ENCODE results near the gene ALDH7A1.
"Not testable (repeated sequence)": the region's sequence is repeated elsewhere in the genome, so short reads cannot be mapped to it uniquely, and the experiment has no call there.

ALDH7A1 gene

DNA sequence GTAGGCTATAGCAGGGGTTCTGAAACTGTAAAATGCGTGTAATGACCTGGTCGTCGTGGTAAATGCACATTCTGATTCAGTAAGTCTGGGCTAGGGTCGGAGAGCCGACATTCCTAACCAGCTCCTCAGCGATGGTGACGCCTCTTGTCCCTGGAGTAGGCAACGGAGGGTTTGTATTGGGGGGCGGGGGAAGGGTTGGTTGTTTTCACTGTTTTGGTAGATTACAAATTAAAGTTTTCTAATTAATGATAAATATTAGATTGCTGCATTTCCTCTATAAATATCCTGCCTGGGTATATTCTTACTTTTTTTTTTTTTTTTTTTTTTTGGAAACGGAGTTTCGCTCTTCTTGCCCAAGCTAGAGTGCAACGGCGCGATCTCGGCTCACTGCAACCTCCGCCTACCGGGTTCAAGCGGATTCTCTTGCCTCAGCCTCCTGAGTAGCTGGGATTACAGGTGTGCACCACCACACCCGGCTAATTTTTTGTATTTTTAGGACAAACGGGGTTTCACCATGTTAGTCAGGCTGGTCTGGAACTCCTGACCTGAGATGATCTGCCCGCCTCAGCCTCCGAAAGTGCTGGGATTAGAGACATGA is 566 bp upstream of the ALDH7A1 start:
- DNase-seq (ENCODE audit: low spot score) = no peak

DNA sequence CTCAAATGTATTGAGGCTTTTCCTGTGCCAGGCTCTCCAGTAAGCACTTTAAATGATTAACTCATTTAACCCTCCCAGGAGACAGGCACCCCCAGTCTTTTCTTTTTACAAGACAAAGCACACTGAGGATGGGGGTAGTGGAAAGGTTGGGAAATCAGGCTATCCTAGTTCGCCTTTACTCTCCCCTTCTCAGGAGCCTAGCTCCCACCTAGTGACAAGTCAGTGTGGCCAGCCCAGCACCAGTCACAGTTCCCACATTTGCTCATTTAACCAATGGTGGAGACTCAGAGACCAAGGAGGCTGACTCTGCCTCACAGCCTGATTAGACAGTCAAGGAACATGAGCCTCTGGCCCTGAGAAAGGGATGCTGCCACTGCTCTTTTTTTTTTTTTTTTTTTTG is 3.5 kb downstream of the ALDH7A1 start:
- DNase-seq (ENCODE audit: low spot score) = no peak

DNA sequence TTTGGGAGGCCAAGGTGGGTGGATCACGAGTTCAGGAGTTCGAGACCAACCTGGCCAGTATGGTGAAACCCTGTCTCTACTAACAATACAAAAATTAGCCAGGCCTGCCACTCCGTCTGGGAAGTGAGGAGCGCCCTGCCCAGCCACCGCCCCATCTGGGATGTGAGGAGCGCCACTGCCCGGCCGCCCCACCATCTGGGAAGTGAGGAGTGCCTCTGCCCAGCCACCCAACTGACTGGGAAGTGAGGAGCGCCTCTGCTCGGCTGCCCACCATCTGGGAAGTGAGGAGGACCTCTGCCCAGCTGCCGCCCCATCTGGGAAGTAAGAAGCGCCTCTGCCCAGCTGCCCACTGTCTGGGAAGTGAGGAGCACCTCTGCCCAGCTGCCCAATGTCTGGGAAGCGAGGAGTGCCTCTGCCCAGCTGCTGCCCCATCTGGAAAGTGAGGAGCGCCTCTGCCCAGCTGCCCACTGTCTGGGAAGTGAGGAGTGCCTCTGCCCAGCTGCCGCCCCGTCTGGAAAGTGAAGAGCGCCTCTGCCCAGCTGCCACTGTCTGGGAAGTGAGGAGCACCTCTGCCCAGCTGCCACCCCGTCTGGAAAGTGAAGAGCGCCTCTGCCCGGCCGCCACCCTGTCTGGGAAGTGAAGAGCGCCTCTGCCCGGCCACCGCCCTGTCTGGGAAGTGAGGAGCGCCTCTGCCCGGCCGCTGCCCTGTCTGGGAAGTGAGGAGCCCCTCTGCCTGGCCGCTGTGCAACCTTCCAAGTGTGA is 5.3 kb downstream of the ALDH7A1 start:
- DNase-seq (ENCODE audit: low spot score) = no peak

DNA sequence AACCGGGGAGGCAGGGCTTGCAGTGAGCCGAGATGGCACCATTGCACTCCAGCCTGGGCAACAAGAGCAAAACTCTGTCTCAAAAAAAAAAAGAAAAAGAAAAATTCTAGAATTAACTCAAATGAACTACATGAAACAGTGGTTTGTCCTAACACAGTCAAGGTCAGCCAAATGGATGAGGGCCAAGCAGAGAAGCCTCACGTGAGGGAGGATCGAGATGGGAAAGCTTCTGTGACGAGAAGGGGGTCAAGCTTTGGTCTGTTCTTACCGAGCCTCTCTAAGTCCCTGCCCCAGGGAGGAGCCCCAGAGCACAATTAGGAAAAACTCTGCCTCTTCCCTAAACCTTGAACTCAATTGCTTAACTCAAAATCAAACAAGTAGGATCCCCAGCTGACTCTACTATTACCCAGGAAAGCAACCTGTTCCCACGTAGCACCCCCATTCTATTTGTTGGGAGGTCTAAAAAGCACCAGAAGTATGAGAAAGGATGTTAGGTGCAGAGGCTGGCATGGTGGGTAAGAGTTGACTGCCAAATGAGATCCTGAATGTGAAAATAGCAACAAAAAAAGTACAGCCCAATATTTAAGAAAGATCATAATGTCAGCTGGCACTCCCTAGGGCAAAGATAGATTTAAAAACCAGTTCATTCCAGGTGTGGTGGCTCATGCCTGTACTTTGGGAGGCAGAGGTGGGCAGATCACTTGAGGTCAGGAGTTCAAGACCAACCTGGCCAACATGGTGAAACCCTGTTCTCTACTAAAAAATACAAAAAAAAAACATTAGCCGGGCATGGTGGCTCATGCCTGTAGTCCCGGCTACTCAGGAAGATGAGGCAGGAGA is 7.2 kb downstream of the ALDH7A1 start:
- no peak for DNase-seq (ENCODE audit: low spot score)

DNA sequence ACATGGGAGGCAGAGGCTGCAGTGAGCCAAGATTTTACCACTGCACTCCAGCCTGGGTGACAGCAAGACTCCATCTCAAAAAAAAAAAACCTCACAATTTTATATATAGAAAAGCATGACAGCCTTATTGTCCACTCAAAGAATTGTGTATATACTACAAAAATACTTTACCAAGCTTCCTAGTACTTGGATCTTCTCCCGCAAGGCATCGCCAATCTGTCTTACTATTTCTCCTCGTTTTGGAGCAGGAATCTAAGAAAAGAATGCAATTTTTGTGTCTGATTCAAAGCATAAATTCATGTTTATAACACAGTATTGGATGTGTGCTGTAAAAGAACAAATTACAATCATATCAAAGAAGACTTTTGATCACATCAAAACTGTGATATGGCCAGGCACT is 11.3 kb downstream of the ALDH7A1 start:
- no peak for DNase-seq (ENCODE audit: low spot score)

DNA sequence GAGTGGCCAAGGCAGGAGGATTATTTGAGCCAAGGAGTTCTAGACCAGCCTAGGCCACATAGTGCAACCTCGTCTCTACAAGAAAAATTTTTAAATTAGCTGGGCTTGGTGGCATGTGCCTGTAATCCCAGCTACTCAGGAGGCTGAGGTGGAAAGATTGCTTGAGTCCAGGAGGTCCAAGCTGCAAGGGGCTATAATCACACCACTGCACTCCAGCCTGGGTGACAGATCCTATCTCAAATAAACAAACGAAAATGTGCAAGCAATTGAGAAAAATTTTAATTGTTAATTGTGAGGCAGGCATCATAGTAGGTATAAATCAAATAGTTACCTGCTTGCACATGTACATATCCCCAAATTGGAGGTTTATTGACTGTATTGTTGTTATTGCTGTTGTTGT is 15.3 kb downstream of the ALDH7A1 start:
- no peak for DNase-seq (ENCODE audit: low spot score)

DNA sequence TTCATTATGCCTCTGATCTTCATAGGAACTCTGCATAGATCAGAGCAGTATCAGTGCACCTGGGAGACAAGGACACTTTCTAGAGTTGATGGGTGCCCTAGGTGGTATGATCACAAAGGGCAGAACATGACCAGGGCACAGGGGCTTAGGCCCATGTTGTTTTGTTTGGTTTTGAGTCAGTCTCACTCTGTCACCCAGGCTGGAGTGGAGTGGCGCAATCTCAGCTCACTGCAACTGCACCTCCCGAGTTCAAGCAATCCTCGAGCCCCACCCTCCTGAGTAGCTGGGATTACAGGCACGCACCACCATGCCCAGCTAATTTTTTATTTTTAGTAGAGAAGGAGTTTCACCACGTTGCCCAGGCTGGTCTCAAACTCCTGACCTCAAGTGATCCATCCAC is 17.6 kb downstream of the ALDH7A1 start:
- no peak for DNase-seq (ENCODE audit: low spot score)

DNA sequence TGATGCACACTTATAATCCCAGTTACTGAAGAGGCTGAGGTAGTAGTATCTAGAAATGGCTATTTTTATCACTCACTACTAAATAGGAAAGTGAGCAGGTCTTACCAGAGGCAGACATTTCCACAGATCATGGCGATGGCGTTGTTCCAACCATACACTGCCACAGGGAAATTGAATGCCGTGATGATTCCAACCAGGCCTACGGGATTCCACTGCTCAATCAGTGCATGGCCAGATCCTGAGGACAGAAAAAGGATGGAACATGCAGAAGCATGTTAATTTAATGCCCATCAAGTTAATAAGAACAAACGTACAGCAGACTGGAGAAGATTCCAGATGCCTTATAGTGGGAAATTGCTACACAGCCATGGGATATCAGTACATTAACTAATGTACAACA is 18.0 kb downstream of the ALDH7A1 start:
- DNase-seq (ENCODE audit: low spot score) = no peak

DNA sequence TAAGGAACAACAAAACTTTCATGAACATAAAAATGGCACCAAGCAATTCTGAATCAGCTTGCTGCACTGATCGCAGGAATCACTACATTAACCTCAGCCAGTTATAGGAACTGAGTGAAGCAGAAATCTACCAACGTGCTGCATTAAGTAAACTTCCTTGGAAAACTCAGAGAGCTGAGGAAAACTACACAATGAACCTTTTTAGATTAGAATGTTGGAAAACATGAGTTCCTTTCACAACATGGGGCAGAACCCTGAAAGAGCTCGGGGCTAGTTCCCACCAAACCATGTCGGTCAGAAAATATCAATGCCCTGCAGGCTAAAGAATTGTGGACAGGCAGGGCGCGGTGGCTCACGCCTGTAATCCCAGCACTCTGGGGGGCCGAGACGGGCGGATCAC is 19.4 kb downstream of the ALDH7A1 start:
- no peak for DNase-seq (ENCODE audit: low spot score)

DNA sequence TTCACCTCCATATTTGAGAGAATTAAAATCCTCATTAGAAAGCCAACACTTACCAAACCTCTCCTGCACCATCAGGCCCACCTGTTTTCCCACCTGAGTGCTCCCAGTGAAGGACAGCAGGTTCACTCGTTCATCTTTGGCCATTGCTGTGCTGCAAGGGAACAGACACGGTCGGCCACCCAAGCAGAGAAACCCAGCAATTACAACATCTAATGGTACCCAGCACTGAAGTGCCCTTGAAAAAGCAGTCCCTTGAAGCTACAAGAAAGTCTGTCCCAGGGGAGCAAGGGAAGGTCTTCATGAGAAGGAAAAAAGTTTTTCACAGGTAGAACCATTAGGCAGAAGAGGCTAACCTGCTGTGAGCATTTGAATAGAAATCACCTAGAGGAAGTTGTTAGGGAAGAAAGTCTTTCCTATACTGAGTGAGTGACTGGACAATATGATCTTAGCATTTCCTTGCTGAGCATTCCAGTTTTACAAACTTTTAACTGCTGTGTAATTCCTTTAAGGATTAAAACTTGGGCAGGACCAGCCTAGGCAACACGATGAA is 26.7 kb downstream of the ALDH7A1 start:
- no peak for DNase-seq (ENCODE audit: low spot score)

DNA sequence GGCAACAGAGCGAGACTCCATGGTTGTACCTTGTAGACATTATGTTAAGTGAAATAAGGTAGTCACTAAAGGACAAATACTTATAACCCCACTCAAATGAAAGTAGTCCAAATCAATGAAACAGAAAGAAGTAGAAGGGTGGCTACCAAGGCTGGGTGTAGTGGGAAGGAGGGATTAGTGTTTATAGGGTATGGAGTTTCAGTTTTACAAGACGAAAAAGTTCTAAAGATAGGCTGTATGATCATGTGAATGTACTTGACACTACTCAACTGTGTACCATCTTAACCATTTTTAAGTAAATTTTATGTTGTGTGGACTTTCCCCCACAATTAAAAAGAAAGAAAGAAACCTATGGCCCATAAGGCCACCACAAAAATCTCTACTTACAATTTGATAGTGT is 32.2 kb downstream of the ALDH7A1 start:
- DNase-seq (ENCODE audit: low spot score) = no peak

DNA sequence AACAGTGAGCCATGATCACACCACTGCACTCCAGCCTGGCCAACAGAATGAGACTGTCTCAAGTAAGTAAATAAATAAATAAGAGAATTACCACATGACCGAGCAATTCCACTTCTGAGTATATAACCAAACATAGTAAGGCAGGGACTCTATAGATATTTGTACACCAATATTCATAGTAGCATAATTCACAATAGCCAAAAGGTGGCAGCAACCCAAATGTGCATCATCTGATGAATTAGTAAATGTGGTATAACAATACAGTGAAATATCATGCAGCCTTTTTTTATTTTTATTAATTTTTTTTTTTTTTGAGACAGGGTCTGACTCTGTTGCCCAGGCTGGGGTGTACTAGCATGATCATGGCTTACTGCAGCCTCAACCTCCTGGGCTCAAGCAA is 33.1 kb downstream of the ALDH7A1 start:
- no peak for DNase-seq (ENCODE audit: low spot score)

DNA sequence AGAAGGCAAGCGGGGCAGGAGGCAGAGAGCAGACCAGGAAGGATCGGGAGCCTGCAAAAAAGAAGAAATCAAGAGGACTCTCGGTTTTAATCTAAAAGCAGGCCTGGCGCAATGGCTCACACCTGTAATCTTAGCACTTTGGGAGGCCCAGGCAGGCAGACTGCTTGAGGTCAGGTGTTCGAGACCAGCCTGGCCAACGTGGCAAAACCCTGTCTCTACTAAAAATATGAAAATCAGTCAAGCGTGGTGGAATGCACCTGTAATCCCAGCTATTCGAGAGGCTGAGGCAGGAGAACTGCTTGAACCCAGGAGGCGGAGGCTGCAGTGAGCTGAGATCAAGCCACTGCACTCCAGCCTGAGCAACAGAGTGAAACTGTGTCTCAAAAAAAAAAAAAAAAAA is 39.9 kb downstream of the ALDH7A1 start:
- not testable (repeated sequence) for DNase-seq (ENCODE audit: low spot score)

DNA sequence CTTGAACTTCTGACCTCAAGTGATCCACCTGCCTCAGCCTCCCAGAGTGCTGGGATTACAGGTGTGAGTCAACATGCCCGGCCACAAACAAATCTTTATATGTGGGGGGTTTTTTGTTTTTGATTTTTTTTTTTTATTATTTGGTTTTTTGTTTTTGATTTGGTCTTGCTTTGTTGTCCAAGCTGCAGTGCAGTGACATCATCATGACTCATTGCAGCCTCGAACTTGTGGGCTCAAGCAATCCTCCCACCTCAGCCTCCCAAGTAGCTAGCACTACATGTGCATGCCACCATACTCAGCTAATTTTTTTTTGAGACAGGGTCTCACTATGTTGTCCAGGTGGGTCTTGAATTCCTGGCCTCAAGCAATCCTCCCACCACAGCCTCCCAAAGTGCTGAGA is 42.4 kb downstream of the ALDH7A1 start:
- no peak for DNase-seq (ENCODE audit: low spot score)

DNA sequence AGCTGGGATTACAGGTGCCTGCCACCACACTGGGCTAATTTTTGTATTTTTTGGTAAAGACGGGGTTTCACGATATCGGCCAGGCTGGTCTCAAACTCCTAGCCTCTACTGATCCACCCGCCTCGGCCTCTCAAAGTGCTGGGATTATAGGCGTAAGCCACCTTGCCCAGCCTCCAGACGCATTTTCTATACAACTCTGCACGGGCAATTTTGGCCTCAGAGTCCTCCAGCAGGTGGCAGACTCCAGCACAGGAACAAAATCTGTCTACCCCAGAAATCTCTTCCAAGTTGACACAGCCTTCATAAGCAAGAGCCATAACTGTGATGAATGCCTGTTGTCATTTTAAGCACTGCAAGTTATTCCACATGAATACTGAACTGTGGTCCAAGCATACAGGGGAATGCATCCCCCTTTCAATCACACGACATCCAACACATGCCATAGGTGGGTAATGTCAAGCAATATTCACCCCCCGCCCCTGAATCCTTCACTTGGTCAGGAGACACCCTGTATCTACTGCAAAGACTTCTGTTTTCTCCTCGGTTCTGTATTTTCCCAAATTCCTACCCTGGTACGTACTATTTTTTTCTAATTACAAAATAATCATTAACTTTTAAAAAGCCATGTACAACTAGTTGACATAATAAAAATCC is 50.8 kb downstream of the ALDH7A1 start:
- DNase-seq (ENCODE audit: low spot score) = peak; percentile 51

DNA sequence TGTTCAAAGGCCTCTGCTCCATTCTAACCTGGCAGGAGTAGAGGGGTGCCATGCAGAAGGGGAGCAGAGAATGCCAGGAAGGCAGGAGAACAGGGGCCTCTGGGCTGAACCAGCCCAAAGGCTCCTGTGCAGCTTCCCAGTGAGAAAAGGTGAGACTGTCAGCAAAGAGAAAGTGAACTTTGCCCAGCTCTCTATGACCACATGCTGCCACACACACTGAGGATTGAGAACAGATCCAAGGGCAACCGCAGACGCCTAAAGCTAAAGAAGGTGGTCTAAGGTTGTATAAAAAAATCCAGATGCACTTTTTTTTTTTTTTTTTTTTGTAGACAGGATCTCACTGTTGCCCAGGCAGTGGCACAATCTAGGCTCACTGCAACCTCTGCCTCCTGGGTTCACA is 51.4 kb downstream of the ALDH7A1 start:
- peak; percentile 50 for DNase-seq (ENCODE audit: low spot score)

DNA sequence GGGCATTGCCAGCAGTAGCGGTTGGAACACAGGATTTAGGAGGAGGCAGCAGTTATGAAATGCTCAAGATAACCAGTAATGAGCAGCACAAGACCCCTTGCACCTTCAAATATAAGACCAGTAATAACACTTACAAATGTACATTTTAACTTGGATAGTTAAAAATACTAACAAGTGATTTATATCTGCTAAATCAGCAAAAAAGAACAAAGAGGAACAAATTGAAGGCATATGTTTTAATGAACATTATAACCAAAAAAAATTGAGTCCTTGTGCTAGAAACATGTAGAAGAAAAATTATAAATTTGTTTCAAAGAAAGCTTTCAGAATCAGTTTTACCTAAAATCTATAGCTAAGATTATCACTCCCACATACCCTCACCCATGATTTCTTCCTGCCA is 52.0 kb downstream of the ALDH7A1 start:
- no peak for DNase-seq (ENCODE audit: low spot score)

DNA sequence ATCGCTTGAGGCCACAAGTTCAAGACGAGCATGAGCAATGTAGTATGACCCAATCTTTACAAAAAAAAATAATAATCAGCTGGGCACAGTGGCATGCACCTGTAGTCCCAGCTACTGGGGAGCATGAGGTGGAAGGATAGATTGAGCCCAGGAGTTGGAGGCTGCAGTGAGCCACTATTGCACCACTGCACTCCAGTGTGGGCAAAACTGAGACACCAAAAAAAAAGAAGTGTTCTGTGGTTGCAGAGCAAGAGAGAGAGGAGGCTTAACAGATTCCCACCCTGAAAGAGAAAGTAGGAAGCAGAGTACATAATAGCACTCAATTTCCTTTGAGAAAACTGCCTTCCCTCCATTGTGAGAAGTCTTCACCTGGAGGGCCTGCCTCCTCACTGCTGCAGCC is 52.6 kb downstream of the ALDH7A1 start:
- no peak for DNase-seq (ENCODE audit: low spot score)

DNA sequence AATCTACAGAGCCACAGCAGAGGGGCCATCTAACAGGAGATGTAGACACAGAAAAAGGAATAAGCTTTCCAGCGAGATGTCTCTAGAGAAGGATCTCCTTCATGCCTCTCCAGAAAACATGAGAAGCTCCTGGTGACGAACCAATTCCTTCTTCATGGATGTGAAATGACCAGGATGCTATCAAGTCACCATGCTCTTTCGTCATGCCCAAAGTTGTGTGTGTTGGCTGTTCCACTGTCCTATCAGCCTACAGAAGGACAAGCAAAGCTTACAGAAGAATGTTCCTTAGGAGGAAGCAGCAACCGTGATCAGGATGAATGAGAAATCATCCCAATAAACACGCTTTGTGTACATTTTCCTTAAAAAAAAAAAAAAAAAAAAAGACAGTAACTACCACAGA is 54.4 kb downstream of the ALDH7A1 start:
- DNase-seq (ENCODE audit: low spot score) = no peak

DNA sequence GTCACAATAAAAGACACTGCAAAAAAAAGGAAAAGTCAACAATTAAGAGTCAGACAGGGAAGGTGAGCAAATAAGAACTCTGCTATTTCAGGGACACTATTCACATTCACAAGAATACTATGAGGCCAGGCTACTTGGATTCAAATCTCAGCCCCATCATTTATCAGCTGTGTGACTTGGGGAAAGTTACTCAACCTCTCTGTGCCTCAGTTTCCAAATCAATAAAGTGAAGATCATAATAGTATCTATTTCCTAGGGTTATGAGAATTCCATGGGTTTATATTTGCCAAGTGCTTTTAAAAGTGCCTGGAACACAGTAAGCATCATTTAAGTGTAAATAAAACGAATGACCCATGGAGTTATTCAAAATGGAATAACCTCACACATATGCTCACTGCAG is 56.4 kb downstream of the ALDH7A1 start:
- DNase-seq (ENCODE audit: low spot score) = no peak

DNA sequence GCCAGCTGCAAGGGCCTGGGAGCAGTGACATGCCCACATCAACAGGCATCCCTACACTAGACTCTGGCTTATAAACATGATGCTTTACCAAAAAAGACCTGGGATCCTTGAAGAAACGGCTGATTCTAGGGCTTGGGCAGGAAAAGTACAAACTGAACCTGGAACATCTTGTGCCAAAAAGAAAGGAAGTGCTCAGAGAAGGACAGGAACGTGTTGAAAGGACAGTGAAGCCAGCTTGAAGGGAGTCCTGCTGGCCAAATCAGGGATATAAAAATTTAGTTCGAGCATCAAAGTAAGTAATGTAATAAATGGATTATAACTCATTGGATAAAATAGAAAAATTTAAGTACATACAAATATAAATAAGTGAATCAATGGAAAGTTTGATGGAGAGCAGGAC is 58.1 kb downstream of the ALDH7A1 start:
- no peak for DNase-seq (ENCODE audit: low spot score)

DNA sequence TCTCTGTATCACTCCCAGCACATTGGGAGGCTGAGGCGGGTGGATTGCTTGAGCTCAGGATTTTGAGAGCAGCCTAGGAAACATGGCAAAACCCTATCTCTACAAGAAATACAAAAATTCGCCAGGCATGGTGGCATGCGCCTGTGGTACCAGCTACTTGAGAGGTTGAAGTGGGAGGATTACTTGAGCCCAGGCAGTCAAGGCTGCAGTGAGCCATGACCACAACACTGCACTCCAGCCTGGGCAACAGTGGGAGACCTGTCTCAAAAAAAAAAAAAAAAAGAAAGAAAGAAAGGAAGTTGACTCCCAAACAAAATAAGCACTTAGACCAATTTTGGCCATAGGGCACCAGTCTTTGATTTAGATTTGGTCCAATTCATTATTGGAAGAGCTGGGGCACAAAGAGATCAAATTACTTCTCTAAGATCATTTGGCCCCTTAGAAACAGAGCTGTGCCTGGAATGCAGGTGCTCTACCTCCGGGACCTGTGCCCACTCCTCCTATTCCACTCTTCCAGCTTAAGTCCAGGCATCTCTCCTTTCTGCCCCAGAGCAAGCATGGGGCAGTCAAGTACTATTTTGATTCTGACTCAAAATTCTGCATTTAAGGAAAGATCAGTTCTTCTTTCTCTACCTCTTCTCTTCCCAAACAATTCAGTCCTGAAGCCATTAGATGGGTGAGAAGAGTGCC is 59.0 kb downstream of the ALDH7A1 start:
- no peak for DNase-seq (ENCODE audit: low spot score)

All from HuH-7 (cell line).